GM12872 (cell line): ENCODE data around the gene SUGCT.

Experiments
- CTCF ChIP-seq: IDR thresholded peaks from 3 replicates; pipeline ENCODE4 v1.5.1; 2011; ENCODE audit warnings: low read depth, mild to moderate bottlenecking, low read length, moderate library complexity; ENCODE audit not compliant: insufficient read depth

The SUGCT gene

DNA sequence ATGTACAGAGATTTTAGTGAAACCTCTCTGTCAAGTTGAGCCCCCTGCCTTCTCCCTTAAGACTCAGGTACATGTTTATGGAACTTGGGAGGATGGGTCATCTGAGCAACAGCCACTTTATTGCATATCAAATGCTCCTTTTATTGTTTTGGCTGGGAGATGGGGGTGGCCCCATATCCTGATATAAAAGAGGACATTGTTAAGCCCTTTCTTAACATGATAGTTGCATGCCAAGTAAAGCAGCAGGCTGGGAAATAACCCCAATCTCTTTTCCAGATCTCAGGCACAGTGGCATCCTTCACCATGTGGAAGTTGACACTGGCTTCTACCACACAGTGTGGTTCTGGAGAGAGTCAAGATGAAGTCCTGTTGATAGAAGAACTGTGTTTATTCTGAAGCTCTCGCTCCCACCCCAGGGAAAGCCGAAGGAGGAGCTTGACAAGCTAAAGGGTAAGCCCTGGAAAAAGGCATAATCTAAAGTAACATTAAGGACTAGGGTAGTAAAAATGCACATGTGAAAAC, 746.7 kb downstream of the SUGCT start:
- TF ChIP-seq CTCF: no peak

- no peak for TF ChIP-seq CTCF
These were observed 747.4 kb downstream of the SUGCT start for GRCh38 chr7:40882071-40882658.

DNA sequence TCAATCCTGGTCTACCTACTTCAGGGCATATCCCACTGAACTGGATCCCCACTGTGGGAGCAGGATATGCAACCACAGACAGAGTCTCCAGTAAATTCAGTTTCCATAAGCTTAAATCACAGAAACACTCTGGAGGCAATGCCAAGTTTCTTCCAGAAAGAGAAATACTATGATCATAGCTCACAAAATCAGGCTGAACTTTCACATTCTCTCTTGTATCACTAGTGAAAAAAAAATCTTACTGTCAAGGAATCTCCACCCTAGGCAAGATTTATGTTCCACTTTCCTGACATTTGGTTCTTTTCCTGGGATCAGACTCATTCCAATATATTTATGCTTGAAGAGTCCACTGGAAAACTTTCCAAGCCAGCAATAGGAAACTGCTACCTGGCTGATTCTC, 749.0 kb downstream of the SUGCT start:
- TF ChIP-seq CTCF: no peak

DNA sequence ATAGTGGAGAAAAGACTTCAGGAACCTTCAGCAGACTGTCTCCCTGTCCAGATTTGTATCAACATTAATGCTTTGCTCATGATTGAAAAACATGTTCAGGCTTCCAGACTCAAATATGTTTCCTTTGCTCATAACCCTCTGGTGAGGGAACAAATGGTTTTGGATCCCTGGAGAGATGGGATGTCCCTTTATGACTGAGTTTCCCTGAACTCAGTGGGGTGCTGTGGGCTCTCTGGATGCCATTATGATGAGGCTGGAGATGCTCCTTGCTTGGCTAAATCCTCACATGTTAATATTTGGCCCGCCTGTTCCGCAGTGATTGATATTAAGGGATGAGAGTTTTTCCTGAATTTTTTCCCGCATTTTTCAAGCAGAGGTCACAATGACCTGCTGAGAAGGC, 749.4 kb downstream of the SUGCT start:
- TF ChIP-seq CTCF: no peak

GRCh38 chr7:40885503-40885902, 750.7 kb downstream of the SUGCT start:
- TF ChIP-seq CTCF: no peak

GRCh38 chr7:40887099-40887498, 752.3 kb downstream of the SUGCT start:
- TF ChIP-seq CTCF: no peak

DNA sequence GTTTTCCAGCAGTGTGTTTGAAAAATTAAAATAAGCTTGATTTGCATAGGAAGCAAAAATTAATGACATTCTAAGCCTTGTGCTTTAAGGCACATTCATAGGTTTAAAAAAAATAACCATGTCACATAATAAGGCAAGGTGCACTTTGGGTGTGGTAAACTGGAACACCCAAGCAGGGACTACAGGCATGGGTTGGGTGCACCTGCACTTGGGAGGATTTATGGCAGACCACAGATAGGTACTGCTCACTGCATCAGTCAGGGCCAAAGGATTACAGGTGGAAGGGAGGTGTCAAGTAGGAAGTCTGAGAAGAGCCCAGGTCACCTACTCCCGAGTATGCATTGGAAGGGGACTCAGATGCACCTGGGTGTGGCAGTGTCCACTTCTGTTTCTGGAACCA, 753.7 kb downstream of the SUGCT start:
- no peak for TF ChIP-seq CTCF

DNA sequence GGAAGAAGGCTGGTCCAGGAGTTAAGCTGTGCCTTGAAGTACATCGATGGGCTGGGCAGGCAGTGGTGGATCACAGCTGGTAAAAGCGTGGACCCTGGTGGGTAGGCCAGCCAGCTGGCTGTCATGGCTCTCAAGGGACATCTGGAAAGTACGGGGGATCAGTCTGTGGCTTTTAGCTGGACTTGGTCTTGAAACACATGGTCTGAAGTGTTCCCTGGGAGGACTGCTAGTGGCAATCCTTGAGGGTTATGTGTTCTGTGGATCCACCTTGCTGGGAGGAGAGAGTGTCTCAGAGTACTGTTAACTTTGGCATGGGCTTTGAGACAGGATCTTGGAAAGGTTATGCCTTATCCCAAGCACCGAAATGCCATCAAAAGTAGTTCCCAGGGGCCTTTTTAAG, 754.3 kb downstream of the SUGCT start:
- TF ChIP-seq CTCF: no peak
